Left lobe of liver (tissue), 2 donors: Measurements from ENCODE around the gene ZCCHC24. TPM values are rescaled to one million over a fixed set of nuclear protein-coding genes. Genes with fewer than 3 reads are reported as not detected.
A peak's percentile ranks its signal among the peaks of the same experiment; 100 is the strongest.

ENCODE experiments used
- ATAC-seq: fragments of 200-7000 bp; cut with Tn5 transposase; one replicate; pipeline ENCODE4 v1.9.1; 2020; ENCODE audit warnings: mild to moderate bottlenecking, moderate library complexity
- DNase-seq: peaks from one replicate; pipeline ENCODE4 v3.0.0-alpha.2; 2020; ENCODE audit warnings: low spot score
- total RNA-seq: library from RNA; stranded (reverse); gene quantifications from one replicate; pipeline ENCODE4 v1.2.1, GENCODE V29; 2021
- donor health status: DM: no; HTN: no; CAD: no; lungs with moderate emphysema.
- donor health status: DM: no; HTN: yes; CAD: no.

Gene ZCCHC24
- total RNA-seq, 1 donor from 2014 or later, result 30.5 TPM

DNA sequence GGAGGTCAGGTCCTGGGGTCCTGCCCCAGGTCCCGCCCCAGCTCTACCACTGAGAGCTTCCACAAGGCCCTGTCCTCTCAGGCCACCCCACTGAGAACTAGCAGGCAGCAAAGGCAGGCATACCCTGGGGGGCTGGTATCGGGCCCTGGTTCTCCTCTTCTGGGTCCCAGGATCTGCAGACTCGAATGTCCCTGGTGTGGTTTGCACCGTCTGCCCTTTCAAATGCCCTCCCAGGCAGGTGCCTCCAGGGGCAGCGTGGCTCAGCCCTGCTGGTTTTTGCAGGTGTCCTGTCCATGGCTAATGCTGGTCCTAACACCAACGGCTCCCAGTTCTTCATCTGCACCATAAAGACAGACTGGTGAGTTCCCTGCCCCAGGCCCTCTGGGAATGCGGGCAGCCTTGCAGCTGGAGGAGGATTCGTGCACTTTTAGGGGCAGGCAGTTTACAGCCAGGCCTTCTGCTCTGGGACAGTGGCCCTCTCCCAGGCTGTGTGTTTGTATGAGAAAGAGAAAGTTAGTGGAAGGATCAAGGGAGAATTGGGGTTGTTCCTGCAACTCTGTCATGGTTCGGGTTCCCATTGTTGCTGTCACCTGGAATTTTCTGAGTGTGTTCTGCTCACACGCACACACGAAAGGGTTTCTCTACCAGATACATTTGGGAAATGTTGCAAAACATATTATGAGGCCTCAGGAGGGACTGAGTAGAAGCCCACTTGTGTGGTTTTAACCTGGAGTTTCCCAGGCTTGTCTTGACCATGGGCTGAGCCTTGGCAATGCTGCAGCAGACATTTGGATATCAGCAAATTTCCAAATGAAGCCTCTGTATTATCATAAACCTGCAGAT lies 93.2 kb downstream of the ZCCHC24 start:
- no peak for DNase-seq
- no peak for ATAC-seq

DNA sequence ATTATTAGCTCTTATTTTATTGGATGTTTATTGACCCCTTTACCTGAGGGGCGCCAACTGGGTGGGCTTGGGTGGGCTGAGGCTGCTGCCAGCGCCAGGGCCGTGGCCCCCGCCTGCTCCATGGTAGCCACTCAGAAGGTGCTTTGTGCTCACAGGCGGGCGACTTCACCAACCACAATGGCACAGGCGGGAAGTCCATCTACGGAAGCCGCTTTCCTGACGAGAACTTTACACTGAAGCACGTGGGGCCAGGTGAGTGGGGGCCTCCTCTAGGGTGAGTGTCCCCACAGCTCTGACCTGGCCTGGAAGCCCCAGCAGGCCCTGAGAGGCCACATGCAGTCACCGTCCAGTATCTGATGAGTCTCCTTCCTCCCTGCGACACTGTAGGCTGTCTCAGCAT lies 94.1 kb downstream of the ZCCHC24 start:
- no peak for DNase-seq
- ATAC-seq, result no peak

DNA sequence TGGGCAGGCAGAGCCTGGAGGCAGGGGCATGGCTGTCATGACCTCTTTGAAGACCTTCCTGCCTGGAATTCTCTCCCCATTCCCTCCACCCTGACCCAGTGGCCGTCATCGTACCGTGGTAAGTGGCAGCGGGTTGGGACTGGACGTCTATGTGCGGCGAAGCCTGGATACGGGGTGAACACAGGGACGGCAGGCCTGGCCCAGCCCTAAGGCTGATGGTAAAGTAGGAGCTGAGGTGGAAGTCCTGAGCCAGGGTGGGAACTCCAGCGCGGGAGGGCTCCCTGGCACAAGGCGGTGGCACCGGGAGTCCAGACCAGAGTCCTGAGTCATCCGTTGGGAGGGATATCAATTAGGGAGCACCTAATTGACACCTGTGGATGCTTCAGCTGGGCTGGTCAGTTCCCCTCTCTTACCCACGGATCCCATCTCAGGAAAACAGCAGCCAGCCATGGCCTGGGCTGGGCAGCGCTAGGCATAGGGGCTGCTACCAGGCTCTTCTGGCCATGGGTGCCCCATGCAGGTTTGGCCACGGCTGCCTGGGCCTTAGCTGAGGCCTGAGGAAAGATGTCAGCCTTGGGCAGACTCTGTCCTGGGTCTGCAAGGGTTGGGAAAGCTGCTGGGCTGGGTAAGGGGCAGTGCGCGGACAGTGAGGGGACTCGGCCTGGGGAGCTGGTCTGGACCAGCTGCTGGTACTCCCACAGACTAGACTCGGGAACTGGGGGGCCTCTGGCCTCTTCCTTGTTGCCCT lies 94.8 kb downstream of the ZCCHC24 start:
- ATAC-seq (no peak), DNase-seq (no peak)

DNA sequence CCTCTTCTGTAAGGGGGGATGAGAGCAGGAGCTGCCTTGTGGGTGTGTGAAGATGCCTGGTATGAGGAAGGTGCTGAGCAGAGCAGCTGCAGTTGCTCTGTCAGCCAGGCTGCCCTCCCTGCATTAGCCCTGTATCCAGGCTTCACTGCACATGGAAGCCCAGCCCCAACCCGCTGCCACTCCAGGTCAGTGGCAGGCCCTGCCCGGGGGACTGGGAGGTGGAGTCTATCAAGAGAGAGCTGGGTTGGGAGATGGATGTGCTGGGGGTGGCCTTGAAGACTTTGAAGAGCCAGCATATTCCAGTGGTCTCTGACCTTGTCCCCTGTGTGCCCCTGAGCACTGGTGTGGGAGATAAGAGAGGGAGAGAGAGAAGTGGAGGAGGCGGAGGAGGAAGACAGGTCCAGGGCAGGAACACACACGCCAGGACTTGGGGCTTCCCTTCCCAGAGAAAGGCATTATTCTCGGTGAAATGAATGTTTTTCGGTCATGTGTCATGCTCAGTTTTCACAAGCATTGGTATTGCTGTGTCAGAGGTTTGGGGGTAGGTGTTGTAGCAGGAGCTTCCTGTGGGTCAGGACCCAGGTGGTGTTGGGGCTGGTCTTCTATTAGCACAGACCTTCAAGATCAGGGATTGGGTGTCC lies 95.5 kb downstream of the ZCCHC24 start:
- ATAC-seq (no peak), DNase-seq (no peak)

DNA sequence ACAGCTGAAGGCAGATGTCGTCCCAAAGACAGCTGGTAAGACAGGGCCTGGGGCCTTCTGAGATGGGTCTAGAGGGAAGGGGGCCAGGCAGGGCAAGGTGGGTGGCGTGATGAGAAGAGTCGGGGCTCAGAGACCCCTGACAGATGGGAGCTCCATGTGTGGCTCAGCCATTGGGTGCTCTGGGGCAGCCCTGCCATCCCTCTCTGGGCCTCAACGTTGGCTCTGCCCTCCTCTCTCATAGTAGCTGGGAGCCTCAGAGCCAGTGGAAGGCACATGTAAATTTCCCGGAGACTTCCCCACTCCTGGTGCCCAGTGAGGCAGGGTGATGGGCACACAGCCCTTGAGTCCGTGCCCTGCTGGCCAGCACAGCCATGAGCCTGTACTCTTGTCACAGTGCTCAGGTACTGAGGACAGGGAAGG lies 96.3 kb downstream of the ZCCHC24 start:
- DNase-seq, result no peak

DNA sequence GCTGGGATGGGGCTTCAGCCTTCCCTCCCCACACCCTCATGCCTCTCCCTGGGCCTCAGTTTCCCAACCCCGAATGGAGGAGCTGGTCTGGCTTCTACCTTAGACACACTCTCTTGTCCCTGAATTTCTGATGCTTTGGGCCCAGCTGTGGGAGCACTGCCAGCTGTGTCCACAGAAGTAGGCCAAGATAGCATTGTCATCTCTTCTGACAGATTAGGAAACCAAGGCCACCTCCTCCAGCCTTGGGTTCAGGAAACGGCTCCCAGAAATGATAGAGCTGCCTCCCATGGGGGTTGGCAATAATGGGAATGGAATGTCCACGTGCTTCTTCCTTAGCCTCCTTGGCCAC lies 96.8 kb downstream of the ZCCHC24 start:
- peak; percentile 50 for DNase-seq
- no peak for ATAC-seq

More for the DNA sequence above, 96.3 kb downstream of the ZCCHC24 start:
- no peak for ATAC-seq

DNA sequence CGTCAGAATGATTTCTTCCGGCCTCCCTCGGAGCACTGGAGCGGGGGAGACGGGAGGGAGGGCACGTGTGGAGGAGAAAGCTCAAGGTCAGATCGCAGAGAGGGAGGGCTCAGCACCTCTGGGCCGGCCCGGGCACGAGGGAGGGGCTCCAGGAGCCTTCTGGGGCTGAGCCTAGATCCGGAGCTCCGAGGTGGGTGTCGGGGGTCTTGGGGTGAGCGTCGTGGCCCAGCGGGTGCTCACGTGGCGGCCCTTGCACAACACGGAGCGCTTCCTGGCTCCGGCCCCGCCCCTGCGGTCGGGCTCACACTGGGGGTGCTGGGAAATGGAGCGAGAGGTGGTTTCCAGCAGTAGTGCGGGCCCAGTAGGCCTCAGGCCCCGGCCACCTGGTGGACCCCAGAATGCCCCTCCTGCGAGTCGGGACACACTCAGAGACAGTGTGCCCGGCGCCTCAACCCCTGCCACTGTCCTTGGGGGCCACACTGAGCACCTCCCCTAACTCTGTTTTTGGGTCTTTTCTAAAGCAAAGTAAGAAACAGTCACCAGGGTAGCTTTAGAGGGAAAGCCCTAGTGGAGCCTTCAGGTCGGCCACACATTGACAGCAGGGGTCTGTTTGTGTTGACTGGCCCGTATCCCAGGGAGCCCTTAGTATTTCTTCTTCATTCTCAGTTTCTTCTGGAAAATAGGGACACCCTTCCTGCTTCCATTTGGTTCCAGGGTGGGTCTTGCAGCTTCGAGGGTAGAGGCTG lies 97.4 kb downstream of the ZCCHC24 start:
- ATAC-seq, result peak; percentile 63
- peak; percentile 81 for DNase-seq

DNA sequence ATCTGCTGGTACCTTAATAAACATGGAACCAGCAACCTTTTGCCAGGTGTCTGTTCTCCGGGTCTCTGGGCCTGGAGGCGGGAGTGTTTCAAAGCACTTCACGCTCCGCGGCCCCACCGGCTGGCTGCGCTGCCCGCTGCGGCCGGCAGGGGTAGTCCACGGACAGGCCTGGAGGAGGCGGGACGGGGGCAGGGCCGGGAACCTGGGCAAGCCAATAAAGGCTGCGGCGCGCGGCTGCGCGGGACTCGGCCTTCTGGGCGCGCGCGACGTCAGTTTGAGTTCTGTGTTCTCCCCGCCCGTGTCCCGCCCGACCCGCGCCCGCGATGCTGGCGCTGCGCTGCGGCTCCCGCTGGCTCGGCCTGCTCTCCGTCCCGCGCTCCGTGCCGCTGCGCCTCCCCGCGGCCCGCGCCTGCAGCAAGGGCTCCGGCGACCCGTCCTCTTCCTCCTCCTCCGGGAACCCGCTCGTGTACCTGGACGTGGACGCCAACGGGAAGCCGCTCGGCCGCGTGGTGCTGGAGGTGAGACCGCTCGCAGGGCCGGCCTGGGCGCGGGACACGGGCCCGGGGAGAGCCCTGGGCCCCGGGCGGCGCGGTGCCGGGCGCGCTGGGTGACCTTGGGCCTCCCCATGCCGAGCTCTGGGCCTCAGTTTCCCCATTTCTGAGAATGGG lies 98.1 kb downstream of the ZCCHC24 start, which contains the start of gene PPIF:
TSS of gene PPIF (plus strand) at position 244 of the 668 bp plus-strand sequence. CDS start at position 324, 80 bp downstream.
- DNase-seq (peak; percentile 97), ATAC-seq (peak; percentile 84)

DNA sequence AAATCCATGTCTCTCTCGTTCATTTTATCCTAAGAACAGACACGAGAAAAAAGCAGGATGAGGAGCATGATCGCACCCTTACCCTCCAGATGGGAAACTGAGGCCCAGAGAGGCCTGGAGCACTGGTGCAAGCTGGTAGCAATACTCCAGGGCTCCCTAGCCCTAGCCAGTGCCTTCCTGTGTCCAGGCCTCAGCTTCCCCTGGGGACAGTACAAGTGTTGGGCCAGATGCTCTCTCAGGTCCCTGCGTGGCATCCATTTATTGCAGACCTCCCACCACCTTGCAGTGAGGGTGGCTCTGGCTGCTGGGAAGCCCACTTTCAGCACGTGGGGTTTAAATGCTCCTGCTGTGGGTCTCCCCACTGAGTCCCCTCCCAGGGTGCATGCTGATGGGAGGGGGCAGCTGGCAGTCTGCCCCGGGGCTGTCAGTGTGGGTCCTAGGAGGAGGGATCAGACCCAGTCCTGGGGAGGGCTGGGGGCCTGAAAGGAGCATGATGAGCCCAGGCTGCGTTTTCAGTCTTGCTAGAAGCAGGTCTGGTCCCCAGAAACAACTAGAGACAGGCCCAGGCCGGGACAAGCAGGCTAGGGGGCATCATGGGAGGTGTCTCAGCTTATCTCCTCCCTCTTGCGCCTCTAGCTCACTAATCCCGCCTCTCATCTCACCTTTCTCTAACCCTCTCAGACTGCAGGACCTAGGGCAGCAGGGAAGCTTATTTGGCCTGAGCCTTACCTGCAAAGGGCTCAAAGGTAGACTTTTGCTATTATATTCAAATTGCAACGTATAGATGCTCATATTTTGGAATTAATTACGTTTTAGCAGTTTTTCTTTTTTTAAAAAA lies 98.8 kb downstream of the ZCCHC24 start:
- DNase-seq, result peak; percentile 54

DNA sequence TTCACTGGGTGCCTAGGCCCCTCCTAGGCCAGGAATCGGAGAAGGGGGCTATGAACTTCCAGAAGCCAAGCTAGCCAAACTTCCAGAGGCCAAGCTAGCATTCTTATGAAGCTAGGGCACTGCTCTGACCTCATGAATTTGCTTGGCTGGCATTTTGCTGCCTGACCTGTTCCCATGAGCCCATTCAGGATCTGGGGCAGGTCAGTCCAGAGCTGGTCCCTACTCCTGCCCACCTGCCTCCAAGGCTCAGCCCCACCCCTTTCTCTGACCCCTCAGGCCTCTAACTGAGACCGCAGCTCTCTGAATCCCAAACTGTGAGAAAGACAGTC lies 99.4 kb downstream of the ZCCHC24 start:
- ATAC-seq, result peak; percentile 11
- peak; percentile 58 for DNase-seq

More for the DNA sequence above, 98.8 kb downstream of the ZCCHC24 start:
- no peak for ATAC-seq

DNA sequence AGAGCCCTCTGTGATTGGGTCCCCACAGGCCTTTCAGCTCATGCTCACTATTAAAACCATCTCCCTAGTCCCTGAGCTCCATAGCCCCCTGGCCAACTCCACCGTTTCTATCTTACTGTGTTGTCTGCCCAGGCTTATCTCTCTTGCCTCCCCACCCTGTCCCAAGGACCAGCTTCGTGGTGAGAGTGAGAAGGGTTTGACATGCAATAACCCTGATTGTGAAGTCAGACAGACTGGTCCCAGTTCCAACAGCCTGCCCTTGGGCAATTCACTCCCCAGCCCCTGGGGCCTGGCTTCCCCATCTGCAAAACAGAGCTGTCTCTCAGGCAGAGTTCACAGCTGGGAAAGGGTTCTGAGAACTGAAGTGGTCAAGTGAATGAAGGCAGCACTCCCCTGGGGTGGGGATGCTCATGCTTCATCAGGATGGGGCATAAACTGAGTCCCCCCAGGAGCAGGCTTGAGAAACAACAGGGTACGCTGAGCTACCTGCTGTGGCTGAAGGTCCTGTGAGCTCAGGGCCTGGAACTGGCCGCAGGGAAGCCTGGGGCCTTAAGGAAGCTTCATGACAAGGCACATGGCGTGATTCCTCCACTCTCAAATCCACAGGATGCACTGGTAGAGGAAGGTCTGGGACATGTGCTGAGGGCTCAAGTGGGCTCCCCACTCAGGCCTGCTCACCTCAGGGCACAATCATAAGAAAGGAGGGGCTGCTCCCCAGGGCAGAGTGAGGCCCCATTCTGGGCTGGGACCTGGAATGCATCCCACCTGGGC lies 100.0 kb downstream of the ZCCHC24 start:
- ATAC-seq, result no peak
- DNase-seq, result peak; percentile 48

DNA sequence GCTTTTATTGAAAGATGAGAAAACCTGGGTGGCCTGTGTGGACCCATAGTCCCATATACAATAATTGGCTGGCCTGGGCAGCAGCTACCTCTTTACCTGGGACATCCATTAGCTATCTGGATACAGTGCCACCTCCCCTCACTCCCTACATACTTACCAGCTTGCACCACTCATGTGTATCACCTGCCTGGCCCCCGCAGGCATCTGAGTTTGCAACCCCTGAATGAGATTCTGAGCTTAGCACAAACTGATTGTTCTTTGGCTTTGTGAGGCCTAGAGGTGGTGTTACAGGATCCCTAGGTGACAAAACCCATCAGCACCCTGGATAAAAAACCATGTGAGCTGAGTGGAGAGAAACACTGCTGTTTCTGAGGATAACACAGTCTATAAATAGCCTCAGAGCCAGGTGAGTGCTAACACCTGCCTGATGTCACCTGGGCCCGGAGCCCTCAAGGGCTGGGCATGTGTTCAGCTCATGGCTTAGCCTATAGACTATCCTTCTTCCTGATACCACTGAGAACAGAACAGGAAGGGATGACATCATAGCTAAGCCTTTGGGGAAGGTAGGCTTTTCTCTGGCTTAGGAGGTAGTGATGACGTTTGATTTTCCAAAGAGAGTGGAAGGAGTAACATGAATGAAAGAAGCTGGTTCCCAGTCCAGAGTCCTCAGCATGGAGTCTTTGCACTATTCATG lies 100.8 kb downstream of the ZCCHC24 start:
- no peak for ATAC-seq
- DNase-seq, result peak; percentile 31

DNA sequence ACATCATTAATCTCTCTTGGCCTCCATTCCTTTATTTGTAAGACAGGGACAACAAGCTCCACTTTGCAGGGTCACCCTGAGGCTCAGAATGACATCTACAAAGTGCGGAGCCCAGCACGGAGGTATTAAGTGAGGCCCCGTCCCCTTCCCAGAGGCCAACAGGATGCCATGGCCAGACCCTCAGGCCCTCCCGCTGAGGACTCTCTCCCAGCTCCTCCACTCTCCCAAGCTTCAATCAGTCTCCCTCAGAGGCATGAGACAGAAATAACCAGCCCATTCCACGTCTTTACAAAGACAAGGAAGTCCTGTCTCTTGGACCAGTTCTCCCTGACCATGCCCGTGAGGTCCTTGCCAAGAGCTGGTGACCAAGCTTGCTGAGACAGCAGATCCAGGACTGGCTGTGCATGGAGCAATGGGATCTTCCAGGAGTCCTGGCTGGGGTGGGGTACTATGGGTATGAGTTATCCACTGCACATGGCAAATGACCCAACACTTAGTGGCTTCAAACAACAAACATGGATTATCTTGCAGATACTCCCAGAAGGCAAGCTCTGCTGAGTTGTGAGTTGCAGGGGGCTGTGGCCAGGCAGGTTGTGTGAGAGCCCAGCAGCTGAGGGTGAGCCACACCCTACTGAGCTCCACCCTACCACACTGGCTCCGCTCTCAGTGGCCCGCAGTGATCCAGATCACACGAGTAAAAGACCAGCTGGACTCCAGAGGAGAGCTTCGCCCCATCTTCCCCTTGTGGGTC lies 102.4 kb downstream of the ZCCHC24 start:
- peak; percentile 68 for DNase-seq
- peak; percentile 33 for ATAC-seq

DNA sequence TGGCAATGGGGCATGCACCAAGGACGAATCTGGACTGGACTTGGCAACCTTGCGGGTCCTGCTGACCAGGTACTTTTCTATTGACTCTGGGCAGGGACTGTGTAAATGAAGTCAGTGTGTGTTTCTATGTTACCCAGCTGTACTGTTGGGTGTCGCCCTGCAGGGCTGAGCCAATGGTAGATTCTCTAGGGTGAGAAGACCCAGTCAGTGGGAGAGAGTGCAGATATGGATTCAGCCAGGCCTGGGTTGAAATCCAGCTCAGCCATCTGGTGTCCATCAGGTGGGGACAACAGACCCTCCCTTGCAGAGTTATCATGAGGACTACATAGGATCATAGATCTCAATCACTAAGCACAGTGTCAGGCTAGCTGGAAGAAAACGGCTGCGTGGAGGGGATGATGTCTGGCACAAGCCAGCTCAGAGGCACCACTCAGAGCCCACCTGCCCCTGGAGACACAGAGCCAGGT lies 103.1 kb downstream of the ZCCHC24 start:
- ATAC-seq (peak; percentile 71), DNase-seq (peak; percentile 84)

DNA sequence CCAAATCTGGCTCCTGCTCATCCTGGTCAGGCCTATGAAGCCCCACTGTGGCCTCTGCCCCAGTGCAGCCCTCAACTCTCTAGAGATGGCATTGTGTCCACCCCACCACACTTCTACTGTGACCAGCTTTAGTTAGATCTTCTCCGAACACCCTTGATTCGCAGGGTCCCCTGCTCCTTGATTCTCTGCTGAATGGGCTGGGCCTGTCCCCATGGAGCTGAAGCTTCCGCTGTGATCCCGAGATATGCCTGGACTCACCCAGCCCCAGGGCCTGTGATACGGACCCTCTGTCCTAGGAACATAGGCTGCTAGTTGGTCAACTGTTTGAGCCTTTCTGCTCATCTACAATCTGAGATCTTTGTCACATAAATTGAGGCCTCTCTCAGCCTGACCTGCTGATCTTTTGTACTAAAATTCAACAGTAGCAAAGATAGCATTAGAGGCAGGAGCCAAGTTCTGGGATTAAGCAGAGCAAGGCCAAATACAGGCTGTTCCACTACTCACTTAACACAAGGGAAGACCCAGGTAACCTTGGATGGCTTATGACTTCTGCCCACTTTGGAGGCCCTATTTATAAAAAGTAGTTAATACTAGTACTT lies 104.7 kb downstream of the ZCCHC24 start:
- DNase-seq (peak; percentile 51), ATAC-seq (peak; percentile 48)

DNA sequence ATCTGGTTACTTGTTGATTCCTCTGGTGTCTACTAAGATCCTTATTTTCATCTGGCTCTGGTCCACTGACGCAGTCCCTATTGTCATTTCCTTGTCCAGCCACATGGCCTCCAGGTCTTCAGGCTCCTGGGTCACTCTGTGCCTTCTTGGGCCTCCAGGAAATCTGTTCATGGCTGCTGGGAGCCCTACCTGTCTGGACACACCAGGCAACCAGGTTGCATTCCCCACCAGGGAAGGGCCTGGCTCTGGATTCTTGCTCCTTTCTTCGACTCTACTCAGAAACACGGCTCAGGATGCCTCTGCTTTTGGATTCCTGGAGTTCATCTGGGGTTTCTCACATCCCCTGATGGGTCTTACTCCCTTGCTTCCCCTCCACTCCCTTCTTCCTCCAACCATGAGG lies 106.2 kb downstream of the ZCCHC24 start:
- DNase-seq (no peak), ATAC-seq (no peak)
